HG02623 (cell line): Measurements from ENCODE around the gene GZF1.

Experiments
- ATAC-seq: cut with Tn5 transposase; IDR thresholded peaks from one replicate; pipeline ENCODE4 v1.9.1; 2021; ENCODE audit warnings: moderate library complexity; ENCODE audit not compliant: unreplicated experiment

The GZF1 gene

DNA sequence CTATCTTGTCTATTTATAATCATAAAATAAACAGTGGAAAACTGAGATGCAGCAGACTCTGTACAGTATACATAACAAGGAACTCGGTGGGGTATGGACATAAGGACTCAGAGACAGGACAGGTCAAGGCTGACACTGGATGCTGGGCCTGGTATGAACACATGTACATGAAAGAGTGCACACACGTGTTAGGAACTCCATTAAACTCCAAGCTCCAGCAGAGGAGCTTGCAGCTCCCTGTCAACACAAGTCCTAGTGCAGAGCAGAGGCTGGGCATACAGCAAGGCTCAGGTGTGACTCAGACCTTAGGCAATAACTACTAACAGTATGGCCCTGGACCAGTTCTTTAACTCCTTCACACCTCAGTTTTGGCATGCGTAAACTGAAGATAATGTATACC, 42.2 kb downstream of the GZF1 start:
- no peak for ATAC-seq

- ATAC-seq: no peak
Observed at GRCh38 chr20:23406880-23407279, 44.9 kb downstream of the GZF1 start.

GRCh38 chr20:23407781-23408464, 45.9 kb downstream of the GZF1 start:
- ATAC-seq: peak; percentile 84

DNA sequence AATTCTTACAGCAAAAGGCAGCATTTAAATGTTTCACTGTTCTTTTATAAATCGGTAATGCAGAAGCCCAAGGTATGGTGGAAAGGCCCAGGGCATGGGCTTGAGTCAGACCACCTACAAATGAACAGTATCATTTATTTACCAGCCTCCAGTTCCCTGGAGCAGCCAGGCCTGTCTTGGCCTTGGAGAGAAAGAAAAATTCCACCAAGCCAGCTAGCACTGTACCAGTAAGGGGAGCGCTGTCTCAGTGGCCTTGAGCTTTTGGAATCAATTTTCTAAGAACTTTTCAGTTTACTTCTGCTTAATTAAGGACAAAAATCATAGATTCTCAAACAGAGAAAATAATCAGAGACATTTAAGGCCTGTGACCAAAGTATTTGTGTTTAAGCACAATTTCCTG, 47.0 kb downstream of the GZF1 start:
- no peak for ATAC-seq

- ATAC-seq: no peak
Observed at GRCh38 chr20:23409800-23410199, 47.8 kb downstream of the GZF1 start.

DNA sequence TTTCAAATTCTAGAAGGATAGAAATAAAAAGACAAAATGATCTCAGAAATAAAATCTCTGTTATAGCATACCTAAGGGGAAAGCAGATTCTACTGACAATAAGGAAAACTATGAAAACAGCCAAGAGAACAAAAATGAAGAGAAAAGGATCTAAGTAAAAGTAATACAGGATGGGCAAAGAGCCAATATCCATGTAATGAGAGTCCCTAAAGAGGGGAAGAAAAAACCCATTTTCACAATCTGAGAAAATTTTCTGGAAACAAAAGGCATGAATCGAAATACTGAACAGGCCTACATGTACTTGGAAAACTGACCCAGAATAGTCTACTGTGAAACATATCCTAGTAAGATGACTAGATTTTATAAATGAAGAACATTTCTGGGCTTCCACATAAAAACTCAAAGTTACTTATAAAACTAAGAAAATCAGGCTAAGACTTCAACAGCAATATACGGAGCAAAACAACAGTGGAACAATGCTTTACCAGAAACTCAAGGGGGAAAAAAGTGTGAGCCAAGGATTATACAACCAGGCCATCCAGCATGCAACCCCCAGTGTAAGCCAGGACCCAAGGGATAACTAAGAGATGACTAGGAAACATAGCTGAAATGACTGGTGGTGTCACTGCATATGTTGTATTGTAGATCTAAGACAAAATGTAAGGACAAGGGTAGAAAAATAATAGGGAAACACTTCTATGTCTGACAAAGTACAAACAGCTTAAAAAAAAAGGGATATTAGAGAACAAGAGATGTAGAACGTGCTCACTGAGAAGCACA, 49.1 kb downstream of the GZF1 start:
- no peak for ATAC-seq

DNA sequence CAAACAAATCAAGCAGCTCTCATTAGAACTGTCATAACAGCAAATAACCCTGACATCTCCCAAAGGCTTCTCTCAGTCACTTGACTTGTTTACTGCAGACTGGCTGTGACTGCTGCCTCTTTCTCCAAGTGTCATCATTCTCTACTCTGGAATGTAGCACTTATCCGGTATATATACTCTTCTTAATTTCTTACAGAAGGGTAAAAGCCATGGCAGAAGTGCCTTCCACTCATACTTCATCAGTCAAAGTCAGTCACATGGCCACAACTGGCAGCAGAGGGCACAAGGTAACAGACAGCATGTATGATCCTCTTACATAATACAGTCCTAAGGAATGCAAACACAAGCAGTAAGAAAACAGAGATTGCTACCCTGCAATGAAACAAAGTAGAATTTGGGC, 50.0 kb downstream of the GZF1 start:
- no peak for ATAC-seq

- no peak for ATAC-seq
Observed at GRCh38 chr20:23413862-23414422, 52.0 kb downstream of the GZF1 start.

DNA sequence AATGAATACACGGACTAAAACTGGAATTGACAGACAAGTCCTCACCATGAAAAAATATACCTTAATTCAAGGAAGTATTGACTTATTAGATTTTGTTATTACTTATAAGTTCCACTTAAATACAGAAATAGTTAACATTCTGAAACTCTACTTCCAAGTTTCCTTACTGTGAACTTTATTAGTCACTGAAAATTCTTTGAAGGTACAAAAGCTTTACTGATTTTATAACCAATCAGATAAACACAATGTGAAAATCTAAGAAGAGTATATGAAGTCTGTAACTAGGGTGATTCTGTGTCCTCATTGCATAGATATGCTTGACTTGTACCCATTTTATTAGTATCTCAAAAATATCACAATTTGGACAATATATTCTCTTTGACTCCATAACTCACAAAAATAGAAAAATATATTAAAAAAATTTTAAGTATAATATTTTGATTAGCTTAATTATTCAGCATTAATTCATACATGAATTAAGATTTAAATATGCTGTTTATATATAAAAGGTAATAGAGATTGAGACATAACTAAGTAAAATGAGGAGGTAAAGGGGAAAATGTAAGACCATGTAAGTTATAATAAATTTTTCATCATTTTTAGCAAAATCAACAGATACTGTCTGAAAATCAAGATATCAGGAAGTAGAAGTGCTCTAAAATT, 52.7 kb downstream of the GZF1 start:
- ATAC-seq: no peak

DNA sequence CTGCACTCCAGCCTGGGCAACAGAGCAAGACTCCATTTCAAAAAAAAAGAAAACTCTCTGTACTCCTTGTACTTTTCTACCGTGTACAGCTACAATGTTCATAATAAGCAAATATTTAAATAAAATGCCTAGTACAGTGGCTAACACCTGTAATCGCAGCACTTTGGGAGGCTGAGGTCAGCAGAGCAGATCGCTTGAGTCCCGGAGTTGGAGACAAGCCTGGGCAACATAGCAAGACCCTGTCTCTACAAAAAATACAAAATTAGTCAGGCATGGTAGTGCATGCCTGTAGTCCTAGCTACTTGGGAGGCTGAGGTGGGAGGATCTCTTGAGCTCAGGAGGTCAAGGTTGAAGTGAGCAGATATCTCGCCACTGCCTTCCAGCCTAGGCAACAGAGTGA, 53.6 kb downstream of the GZF1 start:
- no peak for ATAC-seq

DNA sequence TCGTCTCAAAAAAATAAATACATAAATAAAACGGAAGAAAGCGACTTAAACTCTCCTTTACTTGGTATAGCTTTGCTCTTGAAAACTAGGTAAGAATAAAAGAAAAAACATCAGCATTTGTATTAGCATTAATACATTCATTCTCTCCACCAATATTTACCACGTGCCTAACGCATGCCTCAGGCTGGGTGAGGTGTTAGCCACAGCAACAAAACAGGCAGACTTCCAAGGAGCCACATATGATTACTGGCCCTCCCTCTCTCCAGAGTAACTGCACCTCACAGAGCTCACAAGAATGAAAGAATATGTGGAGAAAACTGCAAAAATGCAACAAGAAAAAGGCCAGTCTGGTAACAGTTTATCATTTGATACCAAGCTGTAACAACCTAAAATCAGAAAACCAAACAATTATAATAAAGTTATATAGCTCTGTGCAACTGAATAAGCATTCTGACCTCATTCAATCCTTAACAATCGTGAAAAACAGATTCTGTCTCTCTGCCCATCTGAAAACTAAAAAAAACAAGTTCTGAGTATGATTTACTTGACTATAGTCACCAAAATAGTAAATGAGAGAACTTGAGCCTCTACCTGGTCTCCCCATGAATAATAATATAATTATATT, 54.1 kb downstream of the GZF1 start:
- no peak for ATAC-seq

- no peak for ATAC-seq
Observed at GRCh38 chr20:23417861-23418260, 55.9 kb downstream of the GZF1 start.

- no peak for ATAC-seq
Observed at GRCh38 chr20:23419657-23419994, 57.6 kb downstream of the GZF1 start.

DNA sequence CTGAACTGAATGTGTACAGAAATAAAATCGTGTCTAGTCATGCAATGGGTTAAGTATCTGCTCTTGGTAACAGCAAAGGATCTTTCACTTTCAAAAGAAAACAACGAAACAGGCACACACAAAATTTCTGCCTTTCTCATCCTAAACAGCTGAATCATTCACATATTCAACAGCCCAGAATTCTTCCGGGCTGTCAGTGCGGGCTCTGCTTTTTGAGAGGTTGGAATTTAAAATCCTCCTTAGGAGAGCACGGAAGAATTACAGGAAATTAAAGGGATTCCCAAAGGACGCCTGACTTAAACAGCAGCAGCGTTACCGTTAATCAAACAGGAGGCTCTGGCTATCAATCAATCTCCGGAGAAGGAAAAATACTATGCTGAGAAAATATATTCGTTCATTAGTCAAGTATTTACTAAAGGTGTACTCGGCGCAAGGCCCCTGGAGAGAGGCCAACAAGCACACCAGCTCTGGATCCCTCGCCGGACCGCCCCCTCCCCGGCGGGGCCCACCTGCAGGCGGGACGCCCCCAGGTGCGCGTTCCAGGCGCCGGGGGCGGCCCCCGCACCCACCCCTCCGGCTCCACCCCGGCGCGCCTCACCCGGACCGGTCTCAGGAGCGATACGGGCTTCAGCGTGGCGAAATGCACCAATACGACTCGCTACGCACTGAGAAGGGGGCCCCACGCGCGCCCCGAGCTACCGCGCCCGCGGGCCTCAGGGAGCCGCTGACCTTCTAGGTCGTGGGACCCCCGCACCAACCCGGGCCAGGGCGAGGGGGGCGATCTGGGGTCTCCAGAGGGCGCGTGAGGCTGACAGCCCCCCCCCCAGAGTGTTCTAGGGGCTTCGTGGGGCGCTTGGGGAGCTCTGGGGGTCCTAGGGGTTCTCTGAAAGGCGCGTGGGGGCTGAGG, 58.3 kb downstream of the GZF1 start:
- peak; percentile 19 for ATAC-seq

DNA sequence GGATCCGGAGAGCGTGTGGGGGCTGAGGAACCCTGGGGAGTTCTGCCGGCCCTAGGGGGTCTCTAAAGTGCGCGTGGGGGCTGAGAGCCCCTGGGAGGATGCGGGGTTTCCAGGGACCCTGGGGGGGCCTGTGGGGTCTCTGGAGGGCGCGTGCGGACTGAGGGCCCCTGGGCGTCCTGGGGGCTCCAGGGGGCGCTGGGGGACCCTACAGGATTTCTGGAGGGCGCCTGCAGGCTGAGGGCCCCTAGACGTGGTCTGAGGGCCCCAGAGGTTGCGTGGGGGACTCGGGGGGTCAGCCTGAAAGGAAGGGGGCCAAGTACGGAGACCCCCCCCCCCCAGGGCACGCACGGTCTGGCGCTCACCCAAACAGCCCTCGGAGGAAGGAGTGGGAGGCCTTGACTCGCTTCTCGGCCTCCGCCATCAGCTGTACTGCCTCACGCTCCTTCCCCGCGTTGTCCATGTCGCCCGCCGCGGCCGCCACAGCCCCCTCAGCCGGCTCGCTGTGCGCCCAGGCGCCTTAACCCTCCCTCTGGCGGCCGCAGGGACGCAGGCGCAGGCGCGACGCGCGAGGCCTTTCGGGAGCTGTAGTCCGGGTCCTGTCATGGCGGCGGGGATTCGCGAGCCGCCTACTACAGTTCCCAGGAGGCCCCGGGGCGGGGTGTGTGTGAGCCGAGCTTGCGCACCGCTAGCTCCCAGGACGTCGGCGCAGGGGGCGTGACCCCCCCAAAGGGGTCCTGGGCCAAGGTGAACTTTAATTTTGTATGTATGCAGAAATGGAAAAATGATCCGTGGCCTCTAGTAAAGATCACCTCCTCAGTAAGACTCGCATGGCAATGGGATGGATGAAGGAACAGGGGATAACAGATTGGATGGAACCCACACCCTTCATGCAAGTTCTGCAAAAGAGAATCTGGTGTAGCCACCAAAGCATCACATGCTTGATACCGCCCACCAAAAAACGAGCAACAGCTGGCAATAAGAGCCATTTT, 59.3 kb downstream of the GZF1 start, which contains the start of gene NAPB:
Gene NAPB, minus strand, starts transcription at position 546 of the 989 bp plus-strand sequence. Its CDS starts 86 bp downstream, at position 460.
- ATAC-seq: peak; percentile 96
